H9 (cell line): ENCODE measurements around the gene RNF217. TPM values are rescaled to one million over a fixed set of nuclear protein-coding genes. Genes with fewer than 3 reads are reported as not detected.
A peak's percentile ranks its signal among the peaks of the same experiment; 100 is the strongest.

Experiments
- DNase-seq: peaks from one replicate; pipeline ENCODE4 v3.0.0-alpha.2; 2017
- H2AFZ ChIP-seq: one replicate; pipeline ENCODE4 v1.6.1; 2013; ENCODE audit warnings: mild to moderate bottlenecking, low read length, control low read depth, moderate library complexity
- H2AK5ac ChIP-seq: 2 replicates; pipeline ENCODE4 v1.6.1; 2013; ENCODE audit warnings: low read length, control low read depth, mixed read lengths; ENCODE audit not compliant: insufficient read length
- H2BK120ac ChIP-seq: one replicate; pipeline ENCODE4 v1.6.1; 2013; ENCODE audit warnings: low read depth, mild to moderate bottlenecking, low read length, control low read depth, inconsistent platforms; ENCODE audit not compliant: poor library complexity, severe bottlenecking
- H2BK12ac ChIP-seq: 2 replicates; pipeline ENCODE4 v1.6.1; 2013; ENCODE audit warnings: low read length, control low read depth, mixed read lengths, low read depth; ENCODE audit not compliant: insufficient read length
- H2BK15ac ChIP-seq: 2 replicates; pipeline ENCODE4 v1.6.1; 2013; ENCODE audit warnings: low read depth, low read length, control low read depth
- H2BK20ac ChIP-seq: one replicate; pipeline ENCODE4 v1.6.1; 2013; ENCODE audit warnings: low read depth, mild to moderate bottlenecking, low read length, control low read depth, inconsistent platforms; ENCODE audit not compliant: poor library complexity, severe bottlenecking
- H2BK5ac ChIP-seq: 2 replicates; pipeline ENCODE4 v1.6.1; 2013; ENCODE audit warnings: low read length, control low read depth, mixed read lengths; ENCODE audit not compliant: insufficient read length
- H3K14ac ChIP-seq: 2 replicates; pipeline ENCODE4 v1.6.1; 2013; ENCODE audit warnings: low read length, control low read depth; ENCODE audit not compliant: insufficient read depth
- H3K18ac ChIP-seq: 2 replicates; pipeline ENCODE4 v1.6.1; 2013; ENCODE audit warnings: low read depth, mild to moderate bottlenecking, mixed read lengths, low read length, control low read depth; ENCODE audit not compliant: insufficient read length
- H3K23ac ChIP-seq: 2 replicates; pipeline ENCODE4 v1.6.1; 2013; ENCODE audit warnings: low read length, control low read depth, mixed read lengths, low read depth; ENCODE audit not compliant: insufficient read length
- H3K23me2 ChIP-seq: 2 replicates; pipeline ENCODE4 v1.6.1; 2013; ENCODE audit warnings: low read depth, mild to moderate bottlenecking, mixed read lengths, low read length, control low read depth; ENCODE audit not compliant: insufficient read length, poor library complexity, severe bottlenecking
- H3K27ac ChIP-seq: 2 replicates; pipeline ENCODE4 v1.5.1; 2013; ENCODE audit warnings: low read length, control low read depth, mixed read lengths, low read depth; ENCODE audit not compliant: insufficient read length
- H3K27me3 ChIP-seq: 2 replicates; pipeline ENCODE4 v1.6.1; 2013; ENCODE audit warnings: low read length, control low read depth, inconsistent platforms; ENCODE audit not compliant: insufficient read depth
- H3K4ac ChIP-seq: 2 replicates; pipeline ENCODE4 v1.6.1; 2013; ENCODE audit warnings: low read depth, mild to moderate bottlenecking, control low read depth, inconsistent platforms, low read length, moderate library complexity
- H3K4me1 ChIP-seq: 2 replicates; pipeline ENCODE4 v1.6.1; 2013; ENCODE audit warnings: low read length, control low read depth, inconsistent platforms; ENCODE audit not compliant: insufficient read depth
- H3K4me2 ChIP-seq: 2 replicates; pipeline ENCODE4 v1.6.1; 2013; ENCODE audit warnings: low read length, control low read depth, mixed read lengths; ENCODE audit not compliant: insufficient read length, insufficient read depth
- H3K56ac ChIP-seq: 2 replicates; pipeline ENCODE4 v1.6.1; 2013; ENCODE audit warnings: low read depth, mild to moderate bottlenecking, mixed read lengths, low read length, control low read depth; ENCODE audit not compliant: insufficient read length
- H3K79me1 ChIP-seq: 2 replicates; pipeline ENCODE4 v1.6.1; 2013; ENCODE audit warnings: low read depth, mild to moderate bottlenecking, moderate library complexity, low read length, control low read depth, inconsistent platforms; ENCODE audit not compliant: insufficient read depth, poor library complexity, severe bottlenecking
- H3K79me2 ChIP-seq: 2 replicates; pipeline ENCODE4 v1.6.1; 2013; ENCODE audit warnings: low read length, control low read depth, inconsistent platforms; ENCODE audit not compliant: insufficient read depth
- H3K9ac ChIP-seq: 2 replicates; pipeline ENCODE4 v1.6.1; 2013; ENCODE audit warnings: low read length, control low read depth, mixed read lengths; ENCODE audit not compliant: insufficient read length; ENCODE audit errors: extremely low read depth
- H3K9me3 ChIP-seq: one replicate; pipeline ENCODE4 v1.6.1; 2013; ENCODE audit warnings: low read depth, low read length, inconsistent platforms; ENCODE audit not compliant: control insufficient read depth
- H3T11ph ChIP-seq: one replicate; pipeline ENCODE4 v1.6.1; 2013; ENCODE audit warnings: mild to moderate bottlenecking, low read length, control low read depth, inconsistent platforms
- H4K20me1 ChIP-seq: one replicate; pipeline ENCODE4 v1.6.1; 2013; ENCODE audit not compliant: control insufficient read depth, insufficient read length, insufficient read depth
- H4K5ac ChIP-seq: 2 replicates; pipeline ENCODE4 v1.6.1; 2013; ENCODE audit warnings: low read depth, mild to moderate bottlenecking, mixed read lengths, low read length, control low read depth; ENCODE audit not compliant: insufficient read length
- H4K8ac ChIP-seq: replicated peaks from 2 replicates; pipeline ENCODE4 v1.6.1; 2013; ENCODE audit warnings: low read length, control low read depth, mixed read lengths, low read depth; ENCODE audit not compliant: insufficient read length
- H4K91ac ChIP-seq: 2 replicates; pipeline ENCODE4 v1.6.1; 2013; ENCODE audit warnings: low read depth, mild to moderate bottlenecking, moderate library complexity, mixed read lengths, low read length, control low read depth; ENCODE audit not compliant: insufficient read length
- H3K27ac Mint-ChIP-seq, 3 experiments: 2 replicates in 2 of 3; 3 replicates in 1 of 3; pipeline ENCODE4 v1.8.0; 2020 to 2021; ENCODE audit warnings: mixed read lengths in 3 of 3, mild to moderate bottlenecking in 1 of 3, moderate library complexity in 1 of 3
- H3K27me3 Mint-ChIP-seq: 2 replicates; pipeline ENCODE4 v1.8.0; 2021; ENCODE audit warnings: low read depth, mild to moderate bottlenecking, moderate library complexity, mixed read lengths
- H3K36me3 Mint-ChIP-seq, 3 experiments: 2 replicates in 2 of 3; 3 replicates in 1 of 3; pipeline ENCODE4 v1.8.0; 2020 to 2021; ENCODE audit warnings: low read depth in 3 of 3, mixed read lengths in 3 of 3; ENCODE audit not compliant: insufficient read depth in 1 of 3
- H3K4me1 Mint-ChIP-seq, 2 experiments: 2 replicates each; pipeline ENCODE4 v1.8.0; 2020; ENCODE audit warnings: mixed read lengths in 2 of 2
- H3K4me3 Mint-ChIP-seq, 2 experiments: 2 replicates in 1 of 2; 3 replicates in 1 of 2; pipeline ENCODE4 v1.8.0; 2020 to 2021; ENCODE audit warnings: mild to moderate bottlenecking in 2 of 2, mixed read lengths in 2 of 2, moderate library complexity in 1 of 2
- H3K9me3 Mint-ChIP-seq, 2 experiments: 2 replicates in 1 of 2; 3 replicates in 1 of 2; pipeline ENCODE4 v1.8.0; 2020; ENCODE audit warnings: mild to moderate bottlenecking in 2 of 2, mixed read lengths in 2 of 2, moderate library complexity in 1 of 2
- WGBS: extraction: QIAGEN DNeasy Blood & Tissue Kit; methylation state at CpG from one replicate; pipeline ENCODE4 v1.1.7; 2013; ENCODE audit warnings: missing lambda C conversion rate, low lambda C conversion rate, mixed read lengths; ENCODE audit not compliant: insufficient read length; ENCODE audit errors: extremely low coverage; 5-methylcytosine and 5-hydroxymethylcytosine counted together
- total RNA-seq: library from RNA; stranded (reverse); gene quantifications from 2 replicates; pipeline ENCODE4 v1.2.1, GENCODE V29; 2021
- TF ChIP-seq, protein P1 (sequence below): fragments of 200-600 bp; sonication (generic); conservative IDR thresholded peaks from 3 replicates; pipeline ENCODE4 v1.8.0; 2021; ENCODE audit warnings: antibody characterized with exemption, mild to moderate bottlenecking

Gene RNF217
- total RNA-seq, 1 experiment from 2014 or later: 9.6 TPM

DNA sequence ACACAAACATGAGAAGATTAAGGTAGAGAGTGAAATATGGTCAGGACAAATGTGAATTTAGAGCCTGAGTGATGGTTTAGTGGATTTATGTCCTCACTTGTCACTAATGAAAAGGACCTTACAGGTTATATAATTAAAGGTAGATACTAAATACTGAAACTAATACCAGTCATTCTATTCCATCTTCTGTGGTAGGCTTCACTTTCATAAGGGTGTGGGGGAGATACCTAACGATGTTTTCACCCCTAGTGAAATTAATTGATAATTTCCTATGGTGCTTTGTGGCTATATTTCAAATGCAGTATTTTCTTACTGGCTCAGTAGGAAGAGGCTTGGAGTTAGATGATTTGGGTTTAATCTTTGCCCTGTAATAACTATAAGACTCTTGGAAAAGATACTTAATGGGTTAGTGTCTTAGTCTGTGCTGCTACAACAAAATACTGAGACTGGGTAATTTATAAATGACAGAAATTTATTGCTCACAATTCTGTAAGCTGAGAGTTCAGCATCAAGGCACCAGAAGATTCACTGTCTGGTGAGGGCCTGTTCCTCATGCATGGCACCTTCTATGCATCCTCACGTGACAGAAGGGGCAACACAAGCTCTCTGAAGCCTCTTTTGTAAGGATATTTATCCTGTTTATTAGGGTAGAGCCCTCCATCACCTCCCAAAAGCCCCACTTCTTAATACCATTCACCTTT lies 21.3 kb downstream of the RNF217 start:
- no peak overlapping the region for H2BK12ac ChIP-seq
- H3K4ac ChIP-seq: no peak overlapping the region
- no peak overlapping the region for H3K27ac ChIP-seq
- H4K5ac ChIP-seq: no peak overlapping the region
- no peak overlapping the region for H3K18ac ChIP-seq
- Mint-ChIP-seq H3K36me3 (peaks cover 6 to 23% (median 15%) of the 10 kb centered on the region in 3 experiments), H3K9me3 (peaks cover 6 to 8% of the 10 kb centered on the region in 2 experiments), H3K4me1 (peaks cover 13% of the 10 kb centered on the region in 2 experiments), H3K27ac (peak overlapping the region in 1 of 3 experiments; percentile 81; a peak in 1 of 7 replicates), H3K4me3 (no peak overlapping the region), H3K27me3 (no peaks in the 10 kb centered on the region)
- no peaks in the 10 kb centered on the region for H3K79me2 ChIP-seq
- no peak for DNase-seq
- no peak overlapping the region for H3K9ac ChIP-seq
- H3K4me2 ChIP-seq: no peak overlapping the region
- no peak overlapping the region for H4K8ac ChIP-seq
- no peak overlapping the region for H3K23ac ChIP-seq
- peaks cover 7% of the 10 kb centered on the region for H3K9me3 ChIP-seq
- no peaks in the 10 kb centered on the region for H3K4me1 ChIP-seq
- H3K27me3 ChIP-seq: no peaks in the 10 kb centered on the region
- no peaks in the 10 kb centered on the region for H4K20me1 ChIP-seq
- no peaks in the 10 kb centered on the region for H3K23me2 ChIP-seq
- no peak overlapping the region for H3T11ph ChIP-seq
- no CpG with 5 or more reads among the region's 2 CpGs for WGBS
- H4K91ac ChIP-seq: no peak overlapping the region
- no peak overlapping the region for H2BK15ac ChIP-seq
- TF ChIP-seq, protein P1, sequence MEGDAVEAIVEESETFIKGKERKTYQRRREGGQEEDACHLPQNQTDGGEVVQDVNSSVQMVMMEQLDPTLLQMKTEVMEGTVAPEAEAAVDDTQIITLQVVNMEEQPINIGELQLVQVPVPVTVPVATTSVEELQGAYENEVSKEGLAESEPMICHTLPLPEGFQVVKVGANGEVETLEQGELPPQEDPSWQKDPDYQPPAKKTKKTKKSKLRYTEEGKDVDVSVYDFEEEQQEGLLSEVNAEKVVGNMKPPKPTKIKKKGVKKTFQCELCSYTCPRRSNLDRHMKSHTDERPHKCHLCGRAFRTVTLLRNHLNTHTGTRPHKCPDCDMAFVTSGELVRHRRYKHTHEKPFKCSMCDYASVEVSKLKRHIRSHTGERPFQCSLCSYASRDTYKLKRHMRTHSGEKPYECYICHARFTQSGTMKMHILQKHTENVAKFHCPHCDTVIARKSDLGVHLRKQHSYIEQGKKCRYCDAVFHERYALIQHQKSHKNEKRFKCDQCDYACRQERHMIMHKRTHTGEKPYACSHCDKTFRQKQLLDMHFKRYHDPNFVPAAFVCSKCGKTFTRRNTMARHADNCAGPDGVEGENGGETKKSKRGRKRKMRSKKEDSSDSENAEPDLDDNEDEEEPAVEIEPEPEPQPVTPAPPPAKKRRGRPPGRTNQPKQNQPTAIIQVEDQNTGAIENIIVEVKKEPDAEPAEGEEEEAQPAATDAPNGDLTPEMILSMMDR: no peak
- H3K79me1 ChIP-seq: no peaks in the 10 kb centered on the region
- no peak overlapping the region for H3K56ac ChIP-seq
- no peak overlapping the region for H2BK20ac ChIP-seq
- no peak overlapping the region for H2AFZ ChIP-seq
- no peak overlapping the region for H2BK5ac ChIP-seq
- H3K14ac ChIP-seq: no peak overlapping the region
- no peak overlapping the region for H2BK120ac ChIP-seq
- H2AK5ac ChIP-seq: no peak overlapping the region
